ELF-1 (cell line): Measurements from ENCODE around the gene SLC25A21.
"Not testable (repeated sequence)": the region's sequence is repeated elsewhere in the genome, so short reads cannot be mapped to it uniquely, and the experiment has no call there.

Experiments used
- DNase-seq: peaks from one replicate; pipeline ENCODE4 v3.0.0-alpha.2; 2016; ENCODE audit warnings: low read depth, low spot score

Gene SLC25A21

GRCh38 chr14:36869125-36869524, 303.3 kb downstream of the SLC25A21 start:
- no peak for DNase-seq

GRCh38 chr14:36866867-36867266, 305.5 kb downstream of the SLC25A21 start:
- DNase-seq: no peak

GRCh38 chr14:36863271-36863670, 309.1 kb downstream of the SLC25A21 start:
- DNase-seq: no peak

- not testable (repeated sequence) for DNase-seq
Measured at GRCh38 chr14:36862237-36862636, 310.2 kb downstream of the SLC25A21 start.

- DNase-seq: no peak
Measured at GRCh38 chr14:36860831-36861230, 311.6 kb downstream of the SLC25A21 start.

GRCh38 chr14:36859119-36859518, 313.3 kb downstream of the SLC25A21 start:
- no peak for DNase-seq

GRCh38 chr14:36857842-36858445, 314.5 kb downstream of the SLC25A21 start:
- no peak for DNase-seq

- no peak for DNase-seq
Measured at GRCh38 chr14:36857136-36857535, 315.3 kb downstream of the SLC25A21 start.

- DNase-seq: no peak
Measured at GRCh38 chr14:36856095-36856878, 316.1 kb downstream of the SLC25A21 start.

- DNase-seq: no peak
Measured at GRCh38 chr14:36855396-36855795, 317.0 kb downstream of the SLC25A21 start.

- no peak for DNase-seq
Measured at GRCh38 chr14:36852981-36853691, 319.3 kb downstream of the SLC25A21 start.

GRCh38 chr14:36848213-36848612, 324.2 kb downstream of the SLC25A21 start:
- DNase-seq: no peak

- no peak for DNase-seq
Measured at GRCh38 chr14:36847366-36847765, 325.0 kb downstream of the SLC25A21 start.

- DNase-seq: no peak
Measured at GRCh38 chr14:36845356-36846012, 326.9 kb downstream of the SLC25A21 start.

- DNase-seq: no peak
Measured at GRCh38 chr14:36844443-36845195, 327.8 kb downstream of the SLC25A21 start.

GRCh38 chr14:36843410-36843809, 329.0 kb downstream of the SLC25A21 start:
- DNase-seq: no peak

GRCh38 chr14:36835128-36835527, 337.3 kb downstream of the SLC25A21 start:
- DNase-seq: no peak

GRCh38 chr14:36834293-36834692, 338.1 kb downstream of the SLC25A21 start:
- DNase-seq: no peak

- no peak for DNase-seq
Measured at GRCh38 chr14:36829547-36829946, 342.9 kb downstream of the SLC25A21 start.

GRCh38 chr14:36827861-36828260, 344.5 kb downstream of the SLC25A21 start:
- DNase-seq: no peak

GRCh38 chr14:36826614-36827013, 345.8 kb downstream of the SLC25A21 start:
- no peak for DNase-seq
